Measurements from ENCODE around the gene DGCR2.

DNA sequence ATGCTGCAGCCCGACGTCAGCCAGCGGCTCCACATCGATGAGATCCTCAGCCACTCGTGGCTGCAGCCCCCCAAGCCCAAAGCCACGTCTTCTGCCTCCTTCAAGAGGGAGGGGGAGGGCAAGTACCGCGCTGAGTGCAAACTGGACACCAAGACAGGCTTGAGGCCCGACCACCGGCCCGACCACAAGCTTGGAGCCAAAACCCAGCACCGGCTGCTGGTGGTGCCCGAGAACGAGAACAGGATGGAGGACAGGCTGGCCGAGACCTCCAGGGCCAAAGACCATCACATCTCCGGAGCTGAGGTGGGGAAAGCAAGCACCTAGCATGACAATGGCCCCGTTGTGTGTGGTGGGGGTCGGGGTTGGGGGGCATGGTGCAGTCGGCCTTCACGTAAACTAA, 9.9 kb upstream of the DGCR2 start:
- TF ChIP-seq, protein P1, sequence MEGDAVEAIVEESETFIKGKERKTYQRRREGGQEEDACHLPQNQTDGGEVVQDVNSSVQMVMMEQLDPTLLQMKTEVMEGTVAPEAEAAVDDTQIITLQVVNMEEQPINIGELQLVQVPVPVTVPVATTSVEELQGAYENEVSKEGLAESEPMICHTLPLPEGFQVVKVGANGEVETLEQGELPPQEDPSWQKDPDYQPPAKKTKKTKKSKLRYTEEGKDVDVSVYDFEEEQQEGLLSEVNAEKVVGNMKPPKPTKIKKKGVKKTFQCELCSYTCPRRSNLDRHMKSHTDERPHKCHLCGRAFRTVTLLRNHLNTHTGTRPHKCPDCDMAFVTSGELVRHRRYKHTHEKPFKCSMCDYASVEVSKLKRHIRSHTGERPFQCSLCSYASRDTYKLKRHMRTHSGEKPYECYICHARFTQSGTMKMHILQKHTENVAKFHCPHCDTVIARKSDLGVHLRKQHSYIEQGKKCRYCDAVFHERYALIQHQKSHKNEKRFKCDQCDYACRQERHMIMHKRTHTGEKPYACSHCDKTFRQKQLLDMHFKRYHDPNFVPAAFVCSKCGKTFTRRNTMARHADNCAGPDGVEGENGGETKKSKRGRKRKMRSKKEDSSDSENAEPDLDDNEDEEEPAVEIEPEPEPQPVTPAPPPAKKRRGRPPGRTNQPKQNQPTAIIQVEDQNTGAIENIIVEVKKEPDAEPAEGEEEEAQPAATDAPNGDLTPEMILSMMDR (optimal IDR thresholded peaks at IDR 0.05 in 1 of 3, IDR thresholded peaks at IDR 0.05 in 1 of 3, conservative IDR thresholded peaks at IDR 0.05 in 1 of 3; ENCODE audit: extremely low read depth in 1 of 3, insufficient read depth in 2 of 3, low read length in 3 of 3) = no peak
- TF ChIP-seq EZH2 (IDR thresholded peaks at IDR 0.05; ENCODE audit: low read length) = no peak
